Measurements from ENCODE around the gene SPTBN2.
A peak's percentile ranks its signal among the peaks of the same experiment; 100 is the strongest.

SPTBN2 gene

GRCh38 chr11:66723693-66724092 lies 5.3 kb downstream of the SPTBN2 start:
- DNase-seq = no peak

- no peak for DNase-seq
Measured at GRCh38 chr11:66722745-66723651, 6.0 kb downstream of the SPTBN2 start.

GRCh38 chr11:66721939-66722338 lies 7.1 kb downstream of the SPTBN2 start:
- DNase-seq = no peak

DNA sequence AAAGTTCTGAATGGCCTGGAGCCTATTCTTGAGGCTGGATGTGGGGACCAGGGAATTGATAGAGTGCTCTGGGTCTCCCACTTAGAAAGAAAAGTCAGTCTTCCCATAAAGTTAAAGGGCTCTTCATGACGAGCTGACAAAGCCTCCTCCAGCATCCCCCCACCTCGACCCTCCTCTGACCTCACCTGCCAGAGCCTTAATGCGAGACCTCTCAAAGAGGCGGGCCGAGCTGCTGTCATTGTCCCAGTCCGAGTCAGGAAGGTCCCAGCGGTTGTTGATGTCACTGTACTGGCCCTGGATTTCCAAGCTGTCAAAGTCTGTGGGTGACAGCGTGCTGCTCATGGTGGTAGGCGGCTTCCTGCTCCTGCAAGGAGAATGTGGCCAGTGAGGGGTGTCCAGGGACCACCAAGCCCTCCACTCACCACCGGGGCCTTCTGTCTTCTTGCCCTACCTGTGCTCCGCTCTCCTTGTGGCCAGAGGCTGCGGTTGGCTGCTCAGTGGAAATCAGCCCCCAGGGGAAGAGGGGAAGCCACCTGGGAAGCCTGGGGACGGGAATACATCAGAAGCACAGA lies 8.0 kb downstream of the SPTBN2 start:
- DNase-seq = no peak

- DNase-seq = peak; percentile 98
Measured at GRCh38 chr11:66720223-66720898, 8.7 kb downstream of the SPTBN2 start.

DNA sequence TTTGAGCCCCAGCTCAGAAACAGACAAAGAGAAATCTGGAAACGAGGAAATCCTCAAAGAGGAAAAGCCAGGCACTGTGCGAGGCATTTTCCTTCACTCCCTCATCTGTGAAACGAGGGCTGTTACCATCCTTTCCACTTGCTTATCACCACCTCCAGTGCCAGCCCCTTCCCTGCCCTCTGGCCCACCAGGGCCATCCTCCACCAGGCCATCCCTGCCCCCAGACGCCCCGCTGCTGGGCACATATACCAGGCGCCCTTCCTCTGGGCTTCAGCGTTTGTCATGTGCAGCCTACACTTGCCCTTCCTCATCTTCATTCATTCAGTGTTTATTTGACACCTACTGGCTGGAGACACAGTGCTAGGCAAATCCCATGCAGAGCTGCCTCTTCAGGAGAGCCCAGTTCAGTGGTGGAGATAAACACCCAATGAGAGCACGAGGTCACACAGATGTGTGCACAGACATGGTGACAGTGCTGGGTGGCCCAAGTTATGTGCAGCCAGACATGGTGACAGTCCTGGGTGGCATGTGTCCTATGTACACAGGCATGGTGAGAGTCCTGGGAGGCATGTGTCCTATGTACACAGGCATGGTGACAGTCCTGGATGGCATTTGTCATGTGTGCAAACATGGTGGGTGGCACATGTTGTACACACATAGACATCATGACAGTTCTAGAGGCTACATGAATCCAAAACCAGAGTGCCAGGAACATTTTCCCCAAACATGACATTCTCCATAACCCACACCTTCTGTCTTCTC lies 9.7 kb downstream of the SPTBN2 start:
- peak; percentile 29 for DNase-seq

DNA sequence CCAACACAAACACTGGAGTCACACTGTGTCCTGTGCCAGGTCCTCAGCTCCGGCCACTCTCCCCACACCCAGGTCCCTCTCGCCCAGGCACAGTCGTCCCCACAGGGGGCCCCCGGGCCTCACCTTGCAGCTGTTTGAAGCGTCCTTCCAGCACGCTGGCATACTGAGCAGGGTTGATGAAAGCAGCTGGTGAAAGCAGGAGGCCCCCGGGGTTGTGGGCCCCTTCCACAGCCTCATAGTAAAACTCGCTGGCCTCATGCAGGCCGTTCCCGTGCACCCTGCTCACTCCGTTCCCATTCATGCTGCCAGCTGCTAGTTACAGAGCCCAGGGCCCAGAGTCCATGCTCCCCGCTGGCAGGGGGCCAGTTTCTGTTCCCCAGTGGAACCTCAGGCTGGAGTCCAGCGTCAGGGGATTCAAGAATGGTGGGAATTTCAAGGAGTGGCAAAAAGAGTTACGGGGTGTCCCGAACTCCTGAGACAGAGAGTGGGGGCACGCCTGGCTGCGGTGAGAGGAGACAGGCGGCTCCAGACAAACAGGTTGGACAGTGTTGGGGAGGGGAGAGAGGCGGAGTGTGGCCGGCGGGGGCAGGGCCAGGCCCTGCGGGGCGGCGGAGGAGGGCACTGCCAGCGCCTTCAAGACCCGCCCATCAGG lies 10.6 kb downstream of the SPTBN2 start:
- DNase-seq = peak; percentile 84

GRCh38 chr11:66717925-66718319 lies 11.1 kb downstream of the SPTBN2 start:
- no peak for DNase-seq

DNA sequence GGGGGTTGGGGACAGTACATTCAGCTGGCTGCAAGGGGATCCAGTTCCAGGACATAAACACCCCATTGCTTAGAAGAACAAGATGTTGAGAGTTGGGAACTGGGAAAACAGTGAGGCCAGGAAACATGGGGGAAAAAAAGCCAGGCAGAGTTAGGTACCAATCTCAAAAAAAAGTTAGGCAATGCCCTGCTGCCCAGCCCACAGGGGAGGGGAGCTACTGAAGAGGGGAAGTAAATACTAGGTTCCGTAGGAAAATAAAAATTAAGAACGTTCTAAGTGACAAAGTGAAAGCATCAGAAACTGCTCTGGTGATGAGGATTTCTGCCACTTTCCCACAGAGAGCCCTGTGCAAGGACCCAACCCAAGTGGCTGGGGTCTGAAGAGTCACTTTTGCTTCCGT lies 12.0 kb downstream of the SPTBN2 start:
- DNase-seq = no peak

DNA sequence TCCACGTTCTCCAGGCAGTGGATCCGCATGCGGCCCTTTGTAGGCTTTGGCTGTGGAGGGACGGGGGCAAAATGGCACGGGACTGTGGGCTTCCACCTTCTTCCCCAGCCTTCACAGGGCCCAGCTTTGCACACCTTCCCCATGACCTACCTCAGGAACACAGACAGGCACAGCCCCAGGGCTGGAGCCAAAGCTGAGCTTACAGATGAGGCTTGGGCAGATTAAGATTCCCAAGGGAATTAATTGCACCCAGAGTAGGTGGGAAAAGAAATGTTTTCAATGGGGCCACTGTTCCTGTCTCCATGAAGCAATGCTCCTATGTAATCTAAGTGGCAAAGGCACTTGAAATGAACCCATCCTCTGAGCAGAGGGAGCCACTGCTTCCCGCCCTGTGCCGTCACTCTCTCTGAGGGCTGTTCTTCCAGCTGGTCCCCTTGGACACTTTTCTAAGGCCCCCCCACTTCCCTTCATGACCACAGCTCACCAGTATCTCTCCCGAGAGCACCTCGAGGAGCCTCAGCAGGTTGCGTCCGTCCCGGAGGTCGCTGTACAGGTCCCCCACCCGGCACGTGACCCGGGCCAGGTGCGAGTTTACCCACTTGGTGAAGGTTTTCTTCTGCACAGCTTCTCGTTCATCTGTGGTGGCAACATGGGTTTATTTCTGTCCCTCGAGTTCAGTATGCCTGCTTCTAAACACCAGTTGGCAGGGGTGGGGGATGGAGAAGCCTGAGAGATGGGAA lies 13.5 kb downstream of the SPTBN2 start:
- DNase-seq = no peak

DNA sequence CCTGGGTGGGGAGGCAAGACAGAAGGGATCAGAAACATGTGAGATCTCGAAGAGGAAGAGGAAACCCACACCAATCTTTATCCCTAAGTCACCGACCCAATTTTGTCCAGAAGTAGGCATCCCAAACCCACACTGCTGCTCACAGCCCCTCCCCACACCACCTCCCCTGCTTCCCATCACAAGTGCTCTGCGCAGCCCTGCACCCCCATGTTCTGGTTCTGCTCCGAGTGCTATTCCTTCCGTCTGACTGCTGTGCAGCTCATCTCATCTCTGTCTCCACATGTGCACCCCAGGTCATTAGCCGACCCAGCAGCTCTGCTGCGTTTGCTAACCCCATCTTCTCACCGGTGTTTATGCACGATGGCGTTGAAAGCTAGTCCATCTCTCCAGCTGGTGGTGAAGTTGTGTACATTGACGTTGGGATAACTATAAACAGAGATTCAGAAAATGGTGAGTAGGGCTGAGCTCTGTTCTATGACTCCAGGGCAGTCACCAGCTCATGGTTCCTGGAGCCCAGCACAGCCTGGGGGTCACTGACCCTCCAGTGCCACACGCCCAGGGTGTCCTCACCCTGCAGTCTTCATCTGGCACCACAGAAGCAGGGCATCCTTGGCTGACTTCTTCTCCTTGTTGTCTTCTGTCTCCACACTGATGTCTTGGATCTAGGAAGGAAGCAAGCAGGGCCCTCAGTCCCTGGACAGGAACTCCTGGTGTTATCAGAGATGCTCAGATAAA lies 15.1 kb downstream of the SPTBN2 start:
- no peak for DNase-seq

DNA sequence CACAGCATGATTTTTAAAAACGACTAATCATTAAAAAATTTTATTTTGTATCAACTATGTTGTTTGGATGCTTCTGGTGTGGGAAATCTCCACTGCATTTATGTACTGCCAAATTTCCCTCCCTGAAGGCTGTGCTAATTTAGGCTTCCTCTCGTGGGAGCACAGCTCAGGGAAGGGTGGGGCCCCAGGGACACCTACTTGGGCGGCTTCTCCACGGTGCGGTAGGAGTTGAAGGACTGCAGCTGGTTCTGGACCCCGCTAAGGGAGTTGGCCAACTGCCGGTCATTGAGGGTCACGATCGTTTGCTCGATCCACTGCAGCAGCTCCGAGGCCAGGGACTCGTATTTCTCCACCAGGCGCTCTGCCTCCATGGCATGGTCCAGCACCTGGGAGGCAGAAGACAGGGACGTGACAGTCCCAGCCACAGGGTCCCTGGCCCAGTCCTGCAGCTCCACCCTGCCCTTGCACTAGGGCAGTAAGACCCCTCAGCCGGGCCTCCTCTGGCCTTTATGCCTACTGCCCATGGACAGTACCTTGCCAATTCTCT lies 18.6 kb downstream of the SPTBN2 start:
- DNase-seq = no peak

- DNase-seq = no peak
Measured at GRCh38 chr11:66708701-66709100, 20.3 kb downstream of the SPTBN2 start.

DNA sequence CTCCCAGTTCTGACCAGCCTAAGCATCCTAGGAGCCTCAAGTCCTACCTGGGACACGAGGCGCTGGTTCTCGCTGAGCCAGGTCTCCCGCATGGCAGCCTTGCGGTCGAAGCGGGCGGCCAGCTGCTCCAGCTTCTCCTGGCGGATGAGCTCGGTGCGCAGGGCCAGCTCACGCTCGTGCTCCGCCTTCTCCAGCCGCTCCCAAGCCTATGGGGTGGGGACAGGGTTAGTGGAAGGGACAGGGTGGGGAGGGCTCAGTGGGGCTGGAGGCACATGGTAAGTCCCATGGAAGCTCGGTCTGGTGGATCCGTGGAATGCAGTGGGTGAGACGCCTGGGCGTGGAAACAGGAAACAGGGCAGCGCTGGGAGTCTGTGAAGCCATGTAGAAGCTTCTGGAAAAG lies 20.9 kb downstream of the SPTBN2 start:
- no peak for DNase-seq

DNA sequence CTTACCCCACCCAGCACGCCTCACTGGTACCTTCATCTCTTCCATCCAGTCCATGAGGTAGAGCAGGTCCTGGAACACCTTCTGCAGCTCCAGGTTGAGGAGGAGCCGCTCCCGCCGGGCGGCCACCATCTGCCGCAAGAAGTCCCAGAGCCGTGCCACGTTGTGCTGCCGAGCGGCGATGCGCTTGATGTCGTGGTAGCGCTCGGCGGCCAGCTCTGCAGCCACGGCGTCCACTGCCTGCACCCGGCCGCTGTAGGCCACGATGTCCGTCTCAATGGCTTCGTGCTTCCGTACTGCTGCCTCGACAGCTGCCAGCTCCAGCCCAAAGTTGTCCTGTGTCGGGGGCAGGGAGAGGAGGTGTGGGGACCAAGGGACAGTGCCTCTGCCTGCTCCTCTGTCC lies 21.5 kb downstream of the SPTBN2 start:
- DNase-seq = no peak

GRCh38 chr11:66706989-66707388 lies 22.0 kb downstream of the SPTBN2 start:
- DNase-seq = no peak

- DNase-seq = no peak
Measured at GRCh38 chr11:66705587-66706335, 23.3 kb downstream of the SPTBN2 start.

DNA sequence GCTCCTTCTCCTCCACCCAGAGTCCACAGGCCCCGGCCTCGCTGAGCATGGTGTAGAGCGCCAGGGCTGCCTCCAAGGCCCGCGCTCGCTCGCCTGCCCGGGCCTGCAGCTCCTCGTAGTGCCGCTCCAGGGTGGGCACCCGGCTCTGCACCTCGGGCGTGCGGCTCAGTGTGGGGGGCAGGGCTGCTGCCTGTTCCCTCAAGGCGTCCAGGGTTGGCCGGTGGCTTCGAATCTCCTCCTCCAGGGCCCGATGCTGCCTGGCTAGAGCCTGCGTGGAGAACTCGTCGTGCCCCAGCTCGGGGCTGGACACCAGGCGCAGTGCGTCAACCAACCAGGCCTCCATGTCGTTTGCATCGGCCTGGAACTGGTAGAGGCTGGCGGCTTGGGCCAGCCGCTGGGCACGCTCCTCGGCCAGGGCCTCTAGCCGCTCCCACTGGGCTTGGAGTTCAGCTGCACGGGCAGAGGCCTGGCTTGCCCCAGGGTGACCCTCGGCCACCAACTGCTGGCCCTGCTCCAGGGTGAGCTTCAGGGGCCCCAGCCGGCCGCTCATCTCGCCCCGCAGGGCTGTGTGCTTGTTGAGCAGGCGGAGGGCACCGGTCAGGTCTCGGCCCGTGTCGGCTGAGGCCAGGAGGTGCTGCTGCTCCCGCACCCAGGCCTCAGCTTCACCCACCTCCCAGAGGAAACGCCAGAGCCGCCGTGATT lies 24.2 kb downstream of the SPTBN2 start:
- DNase-seq = no peak

- no peak for DNase-seq
Measured at GRCh38 chr11:66701432-66702240, 27.4 kb downstream of the SPTBN2 start.
